NCI-H2107 treated with DMSO at 0.1 percent for 48 hours (cell line): ENCODE results near the gene PPFIA1.

Source experiments
- DNase-seq: peaks from one replicate; lab custom pipeline; 2025; ENCODE audit not compliant: unreplicated experiment; lab: John Stamatoyannopoulos, UW

Gene PPFIA1

GRCh38 chr11:70352601-70353000 is 82.1 kb downstream of the PPFIA1 start:
- no peak for DNase-seq

- no peak for DNase-seq
These were observed 82.8 kb downstream of the PPFIA1 start for GRCh38 chr11:70353329-70353728.

GRCh38 chr11:70353900-70354568 is 83.5 kb downstream of the PPFIA1 start:
- DNase-seq: no peak

GRCh38 chr11:70354629-70355028 is 84.1 kb downstream of the PPFIA1 start:
- DNase-seq: no peak

GRCh38 chr11:70358753-70359152 is 88.3 kb downstream of the PPFIA1 start:
- no peak for DNase-seq

GRCh38 chr11:70359451-70360205 is 89.1 kb downstream of the PPFIA1 start:
- no peak for DNase-seq

GRCh38 chr11:70360211-70360610 is 89.7 kb downstream of the PPFIA1 start:
- peak; percentile 79 for DNase-seq

- DNase-seq: no peak
These were observed 93.7 kb downstream of the PPFIA1 start for GRCh38 chr11:70364178-70364577.

- DNase-seq: no peak
These were observed 94.5 kb downstream of the PPFIA1 start for GRCh38 chr11:70364745-70365543.

DNA sequence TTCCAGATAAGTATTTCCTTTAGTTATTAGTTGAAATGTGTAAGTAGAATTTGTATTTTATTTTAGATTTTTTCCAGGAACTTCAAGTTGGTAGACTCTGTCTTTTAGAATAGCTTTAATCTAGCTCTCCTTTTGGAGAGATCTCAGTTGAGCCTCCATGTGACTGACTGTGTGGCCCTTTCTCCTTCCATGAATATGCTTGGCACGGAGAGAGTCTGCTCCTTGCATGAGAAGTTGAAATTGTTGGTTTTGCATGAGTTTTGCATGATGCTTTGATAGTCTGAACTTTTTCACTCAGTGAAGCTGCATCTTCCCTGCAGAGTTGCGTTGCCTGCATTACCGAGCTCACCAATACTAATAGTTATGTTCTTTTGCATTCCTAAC is 95.0 kb downstream of the PPFIA1 start:
- DNase-seq: no peak

- no peak for DNase-seq
These were observed 96.6 kb downstream of the PPFIA1 start for GRCh38 chr11:70367071-70367470.

GRCh38 chr11:70368961-70369360 is 98.5 kb downstream of the PPFIA1 start:
- no peak for DNase-seq

- DNase-seq: no peak
These were observed 100.8 kb downstream of the PPFIA1 start for GRCh38 chr11:70371241-70371640.

DNA sequence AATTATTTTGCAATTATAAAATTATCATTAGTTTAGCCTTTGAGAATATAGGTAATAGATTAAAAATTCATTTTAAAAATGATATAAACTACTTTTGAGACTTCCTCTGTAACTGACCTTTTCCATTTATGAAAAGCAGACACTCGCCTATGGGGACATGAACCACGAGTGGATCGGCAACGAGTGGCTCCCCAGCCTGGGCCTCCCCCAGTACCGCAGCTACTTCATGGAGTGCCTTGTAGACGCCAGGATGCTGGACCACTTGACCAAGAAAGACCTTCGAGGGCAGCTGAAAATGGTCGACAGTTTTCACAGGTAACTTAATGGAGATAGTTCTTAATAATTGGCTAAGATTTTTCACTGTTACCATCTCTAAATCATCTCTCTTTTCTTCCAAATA is 101.6 kb downstream of the PPFIA1 start:
- no peak for DNase-seq

DNA sequence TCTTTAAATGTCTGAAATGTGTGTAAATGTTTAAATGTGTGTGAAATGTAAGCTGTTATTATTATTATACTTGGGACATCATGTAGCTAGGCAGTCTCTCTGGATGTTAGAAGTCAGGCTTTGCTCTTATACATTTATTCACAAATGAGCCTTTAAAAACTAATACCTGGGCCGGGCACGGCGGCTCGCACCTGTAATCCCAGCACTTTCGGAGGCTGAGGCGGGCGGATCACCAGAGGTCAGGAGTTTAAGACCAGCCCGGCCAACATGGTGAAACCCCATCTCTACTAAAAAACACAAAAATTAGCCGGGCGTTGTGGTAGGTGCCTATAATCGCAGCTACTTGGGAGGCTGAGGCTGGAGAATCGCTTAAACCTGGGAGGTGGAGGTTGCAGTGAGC is 106.1 kb downstream of the PPFIA1 start:
- DNase-seq: no peak

GRCh38 chr11:70377645-70378044 is 107.2 kb downstream of the PPFIA1 start:
- DNase-seq: no peak

- DNase-seq: no peak
These were observed 108.1 kb downstream of the PPFIA1 start for GRCh38 chr11:70378506-70379134.

- DNase-seq: no peak
These were observed 110.9 kb downstream of the PPFIA1 start for GRCh38 chr11:70381350-70381749.

DNA sequence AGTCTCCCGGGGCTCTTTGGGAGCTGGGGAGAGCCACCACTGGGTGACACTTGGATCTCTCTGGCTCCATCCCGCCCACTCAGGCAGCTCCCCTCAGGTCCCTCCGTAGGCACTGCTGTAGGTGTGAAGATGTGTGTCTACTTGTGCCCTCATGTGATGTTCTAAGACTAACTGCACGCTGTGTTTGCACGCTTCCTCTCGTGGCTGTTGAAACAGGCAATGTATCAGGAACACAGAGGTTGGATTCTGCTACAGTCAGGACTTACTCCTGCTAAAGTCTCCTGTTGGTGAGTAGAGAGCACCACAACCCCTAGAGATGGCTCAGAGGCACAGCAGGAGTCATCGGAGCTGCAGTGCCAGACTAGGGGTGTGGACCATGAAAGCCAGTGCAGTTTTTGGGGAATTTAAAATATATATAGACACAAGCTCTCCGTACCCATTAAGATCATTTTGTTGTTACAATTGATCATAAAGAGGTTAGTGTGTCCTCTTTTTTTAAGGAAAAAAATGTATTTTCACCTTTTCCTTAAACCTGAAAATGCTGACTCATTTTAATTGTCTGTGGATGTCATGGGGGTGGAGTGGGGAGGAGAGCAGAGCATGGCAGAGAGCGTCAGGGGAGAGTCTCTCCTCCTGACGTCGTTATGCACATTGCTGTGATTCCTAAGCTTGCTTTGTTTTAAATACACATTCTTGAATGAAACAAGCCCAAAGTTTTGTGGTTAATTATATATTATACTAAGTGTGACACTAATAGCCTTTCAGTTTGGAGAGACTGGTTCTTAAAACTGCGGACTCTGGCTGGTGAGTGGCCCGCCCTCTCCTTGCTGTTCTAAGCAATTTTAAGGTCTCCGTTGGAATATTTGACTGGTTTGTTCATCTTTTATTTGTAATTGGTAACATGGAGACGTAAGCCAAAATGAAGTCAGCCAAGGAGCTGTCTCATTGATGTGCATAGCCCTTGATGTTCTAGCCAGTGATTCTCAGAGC is 111.7 kb downstream of the PPFIA1 start:
- no peak for DNase-seq
